Measurements from ENCODE around the gene LRP8. TPM values are rescaled to one million over a fixed set of nuclear protein-coding genes. Genes with fewer than 3 reads are reported as not detected.
A peak's percentile ranks its signal among the peaks of the same experiment; 100 is the strongest.

Gene LRP8
- polyA plus RNA-seq, 2 donors: 2.7 to 6.9 TPM

DNA sequence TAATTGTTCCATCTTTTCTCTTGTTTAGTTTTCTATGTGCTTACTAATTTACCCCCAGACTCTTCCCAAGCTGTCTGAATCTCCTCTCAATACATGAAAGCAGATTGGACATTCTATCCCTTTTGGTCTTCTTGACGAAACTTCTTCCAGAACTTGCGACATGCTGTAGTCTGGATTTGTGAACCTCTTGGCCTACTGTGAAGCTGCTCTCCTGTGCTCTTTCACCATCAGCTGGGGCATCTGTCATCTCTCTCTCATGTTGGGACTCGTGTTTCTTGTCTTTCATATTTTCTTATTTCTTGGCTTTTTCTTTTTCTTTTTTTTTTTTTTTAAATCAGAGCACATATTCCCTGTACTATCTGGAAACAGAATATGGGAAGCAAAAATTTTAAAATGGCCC, 124.4 kb downstream of the LRP8 start:
- no peak overlapping the region for H3K4me3 ChIP-seq (ENCODE audit: low read depth in 1 of 2, low read length in 2 of 2)
- H3K27ac ChIP-seq (ENCODE audit: low read depth in 2 of 2, low read length in 1 of 2): no peak overlapping the region
- WGBS, 2 donors: 88 to 94% methylated on average over 3 of the region's 3 CpGs
- H3K27me3 ChIP-seq (ENCODE audit: control insufficient read depth in 1 of 2, insufficient read depth in 2 of 2, low read length in 2 of 2): no peaks in the 10 kb centered on the region
- H3K9me3 ChIP-seq (ENCODE audit: control insufficient read depth in 2 of 2, insufficient read depth in 1 of 2, low read depth in 1 of 2, low read length in 1 of 2): peaks cover 0 to 8% of the 10 kb centered on the region in 2 donors
- peaks cover 6 to 11% of the 10 kb centered on the region in 2 donors for H3K36me3 ChIP-seq (ENCODE audit: control insufficient read depth in 2 of 2, insufficient read depth in 2 of 2, low read length in 1 of 2)
- H3K4me1 ChIP-seq (ENCODE audit: control insufficient read depth in 2 of 2, insufficient read depth in 2 of 2, low read length in 1 of 2): no peaks in the 10 kb centered on the region

GRCh38 chr1:53198241-53198651, 129.6 kb downstream of the LRP8 start:
- Histone ChIP-seq H3K36me3 (ENCODE audit: control insufficient read depth in 2 of 2, insufficient read depth in 2 of 2, low read length in 1 of 2) (peaks cover 4 to 6% of the 10 kb centered on the region in 2 donors), H3K27ac (ENCODE audit: low read depth in 2 of 2, low read length in 1 of 2) (peak overlapping the region; percentile 96 to 98), H3K27me3 (ENCODE audit: control insufficient read depth in 1 of 2, insufficient read depth in 2 of 2, low read length in 2 of 2) (no peaks in the 10 kb centered on the region), H3K4me3 (ENCODE audit: low read depth in 1 of 2, low read length in 2 of 2) (no peak overlapping the region), H3K9me3 (ENCODE audit: control insufficient read depth in 2 of 2, insufficient read depth in 1 of 2, low read depth in 1 of 2, low read length in 1 of 2) (no peaks in the 10 kb centered on the region), H3K4me1 (ENCODE audit: control insufficient read depth in 2 of 2, insufficient read depth in 2 of 2, low read length in 1 of 2) (peaks cover 0 to 4% of the 10 kb centered on the region in 2 donors)
- WGBS, 2 donors: 31 to 36% methylated on average over 4 of the region's 4 CpGs

DNA sequence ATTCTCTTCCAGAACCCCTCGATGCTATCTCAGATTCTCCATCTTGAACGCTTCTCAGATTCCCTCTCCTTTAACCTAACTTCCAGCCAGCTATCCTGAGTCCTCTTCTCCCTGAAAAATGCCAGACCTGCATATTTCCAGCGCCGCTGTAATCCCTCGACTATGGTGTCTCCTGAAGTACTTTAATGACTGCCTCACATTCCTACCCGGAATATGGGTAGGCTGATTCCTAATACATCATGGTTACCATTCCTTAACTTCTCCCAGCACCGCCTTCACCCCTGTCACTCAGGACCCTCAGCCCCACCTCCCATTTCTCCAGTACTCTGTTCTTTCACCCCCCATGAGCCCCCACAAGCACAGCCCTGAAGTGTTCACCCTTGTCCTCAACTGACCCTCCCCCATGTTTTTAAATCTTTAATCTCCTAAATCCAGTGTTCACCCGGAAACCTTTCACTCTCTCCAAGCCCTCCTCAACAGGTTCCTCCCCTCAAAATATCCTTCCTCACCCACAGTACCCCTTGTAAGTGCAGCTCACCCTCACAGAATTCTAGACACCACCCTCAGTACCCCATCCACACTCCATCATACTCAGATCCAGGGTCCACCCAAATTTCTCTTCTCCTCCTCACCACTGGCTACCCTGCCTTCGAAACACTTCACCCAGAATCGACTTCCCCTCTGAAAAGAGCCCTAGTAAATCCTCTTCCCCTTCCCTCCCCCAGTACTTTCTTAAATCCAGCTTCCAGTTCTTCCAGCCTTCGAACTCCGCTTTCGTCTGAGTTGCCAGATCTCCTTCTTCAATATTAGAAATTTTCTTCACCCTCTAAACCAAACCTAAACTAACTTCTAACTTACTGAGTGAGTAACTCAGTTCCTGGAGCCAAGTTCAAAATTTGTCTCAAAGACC, 130.3 kb downstream of the LRP8 start:
- Histone ChIP-seq H3K36me3 (ENCODE audit: control insufficient read depth in 2 of 2, insufficient read depth in 2 of 2, low read length in 1 of 2) (peaks cover 4 to 5% of the 10 kb centered on the region in 2 donors), H3K27ac (ENCODE audit: low read depth in 2 of 2, low read length in 1 of 2) (peak overlapping the region; percentile 96 to 98), H3K9me3 (ENCODE audit: control insufficient read depth in 2 of 2, insufficient read depth in 1 of 2, low read depth in 1 of 2, low read length in 1 of 2) (no peaks in the 10 kb centered on the region), H3K4me3 (ENCODE audit: low read depth in 1 of 2, low read length in 2 of 2) (peak overlapping the region; percentile 74 to 96), H3K27me3 (ENCODE audit: control insufficient read depth in 1 of 2, insufficient read depth in 2 of 2, low read length in 2 of 2) (no peaks in the 10 kb centered on the region), H3K4me1 (ENCODE audit: control insufficient read depth in 2 of 2, insufficient read depth in 2 of 2, low read length in 1 of 2) (peaks cover 0 to 4% of the 10 kb centered on the region in 2 donors)
- WGBS, 2 donors: 27 to 29% methylated on average over 13 of the region's 13 CpGs

- H3K36me3 ChIP-seq (ENCODE audit: control insufficient read depth in 2 of 2, insufficient read depth in 2 of 2, low read length in 1 of 2): no peaks in the 10 kb centered on the region
- peak within 1 kb of the TSS; percentile 74 to 96 for H3K4me3 ChIP-seq (ENCODE audit: low read depth in 1 of 2, low read length in 2 of 2)
- peak within 1 kb of the TSS; percentile 96 to 98 for H3K27ac ChIP-seq (ENCODE audit: low read depth in 2 of 2, low read length in 1 of 2)
- H3K27me3 ChIP-seq (ENCODE audit: control insufficient read depth in 1 of 2, insufficient read depth in 2 of 2, low read length in 2 of 2): no peaks in the 10 kb centered on the region
- no peaks in the 10 kb centered on the region for H3K9me3 ChIP-seq (ENCODE audit: control insufficient read depth in 2 of 2, insufficient read depth in 1 of 2, low read depth in 1 of 2, low read length in 1 of 2)
- H3K4me1 ChIP-seq (ENCODE audit: control insufficient read depth in 2 of 2, insufficient read depth in 2 of 2, low read length in 1 of 2): peaks cover 0 to 4% of the 10 kb centered on the region in 2 donors
- 1% methylated on average over 57 of the region's 57 CpGs for WGBS, 2 donors
Measured at GRCh38 chr1:53196485-53197290, 131.2 kb downstream of the LRP8 start, which contains the start of gene CPT2. Gene CPT2, plus strand, starts transcription at chr1:53196824. Its CDS starts 120 bp downstream, at chr1:53196944.

DNA sequence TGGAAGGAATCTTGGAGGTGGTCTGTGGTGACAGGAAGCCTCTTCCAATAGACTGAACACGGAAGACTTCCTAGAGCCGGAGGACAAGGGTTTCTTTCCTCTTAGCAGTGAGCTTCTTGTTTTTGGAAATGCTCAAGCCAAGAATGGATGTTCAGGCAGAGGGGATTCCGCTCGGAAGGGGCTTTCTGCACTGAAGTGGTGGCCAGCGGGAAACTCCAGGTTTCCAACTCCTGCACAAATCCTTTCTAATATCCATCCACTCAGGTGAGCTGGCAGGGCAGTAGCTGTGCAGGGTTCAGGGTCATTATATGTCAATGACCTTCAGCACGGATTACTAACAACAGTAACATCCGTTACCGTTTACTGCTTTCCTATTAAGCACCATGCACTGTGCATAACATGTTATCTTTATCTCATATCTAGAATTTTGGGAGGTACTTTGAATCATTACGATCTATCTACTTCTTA, 131.8 kb downstream of the LRP8 start:
- Histone ChIP-seq H3K9me3 (ENCODE audit: control insufficient read depth in 2 of 2, insufficient read depth in 1 of 2, low read depth in 1 of 2, low read length in 1 of 2) (no peaks in the 10 kb centered on the region), H3K4me1 (ENCODE audit: control insufficient read depth in 2 of 2, insufficient read depth in 2 of 2, low read length in 1 of 2) (peaks cover 0 to 4% of the 10 kb centered on the region in 2 donors), H3K27me3 (ENCODE audit: control insufficient read depth in 1 of 2, insufficient read depth in 2 of 2, low read length in 2 of 2) (no peaks in the 10 kb centered on the region), H3K4me3 (ENCODE audit: low read depth in 1 of 2, low read length in 2 of 2) (peak overlapping the region in 1 of 2 donors; percentile 96), H3K27ac (ENCODE audit: low read depth in 2 of 2, low read length in 1 of 2) (peak overlapping the region; percentile 40 to 76), H3K36me3 (ENCODE audit: control insufficient read depth in 2 of 2, insufficient read depth in 2 of 2, low read length in 1 of 2) (no peaks in the 10 kb centered on the region)
- 31 to 33% methylated on average over 9 of the region's 9 CpGs for WGBS, 2 donors

DNA sequence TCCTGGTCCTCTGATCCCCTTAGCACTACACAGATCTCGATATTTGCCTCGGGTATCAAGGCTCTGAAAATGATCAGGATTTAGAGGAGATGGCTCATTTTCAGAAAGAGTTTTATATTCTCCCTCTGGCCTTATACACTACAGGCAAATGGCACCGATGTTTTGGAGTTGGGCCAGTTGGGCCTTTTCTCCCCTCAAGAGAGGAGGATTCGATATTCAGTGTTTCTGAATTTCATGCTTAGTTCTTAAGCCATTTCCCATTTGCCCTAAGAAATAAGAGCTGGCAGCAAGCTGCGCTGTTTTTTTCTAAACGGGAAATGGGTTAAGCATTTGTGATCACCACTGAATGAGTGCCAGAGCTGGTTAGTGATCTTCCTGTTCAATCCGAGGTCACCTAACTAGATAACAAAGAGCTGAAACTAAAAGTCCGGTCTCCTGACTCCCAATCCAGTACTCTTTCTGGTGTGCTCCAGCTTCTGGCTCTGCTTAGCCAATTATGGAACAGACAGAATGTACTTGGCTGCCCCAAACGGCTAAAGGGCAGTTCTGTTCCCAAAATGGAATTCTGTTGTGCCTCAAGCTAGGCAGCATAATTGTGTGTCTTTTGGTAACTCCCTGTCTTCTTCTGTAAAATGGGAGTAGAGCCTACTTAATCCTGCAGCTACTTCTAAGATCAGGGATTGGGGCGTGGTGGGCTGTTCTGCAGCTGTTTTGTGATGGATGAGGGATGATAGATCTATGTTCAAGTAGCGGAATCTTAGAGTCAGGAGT, 132.4 kb downstream of the LRP8 start:
- H3K27me3 ChIP-seq (ENCODE audit: control insufficient read depth in 1 of 2, insufficient read depth in 2 of 2, low read length in 2 of 2): no peaks in the 10 kb centered on the region
- H3K36me3 ChIP-seq (ENCODE audit: control insufficient read depth in 2 of 2, insufficient read depth in 2 of 2, low read length in 1 of 2): no peaks in the 10 kb centered on the region
- no peak overlapping the region for H3K4me3 ChIP-seq (ENCODE audit: low read depth in 1 of 2, low read length in 2 of 2)
- 73 to 78% methylated on average over 11 of the region's 11 CpGs for WGBS, 2 donors
- peaks cover 0 to 4% of the 10 kb centered on the region in 2 donors for H3K4me1 ChIP-seq (ENCODE audit: control insufficient read depth in 2 of 2, insufficient read depth in 2 of 2, low read length in 1 of 2)
- peak overlapping the region; percentile 40 to 76 for H3K27ac ChIP-seq (ENCODE audit: low read depth in 2 of 2, low read length in 1 of 2)
- H3K9me3 ChIP-seq (ENCODE audit: control insufficient read depth in 2 of 2, insufficient read depth in 1 of 2, low read depth in 1 of 2, low read length in 1 of 2): no peaks in the 10 kb centered on the region

Other genes starting within 250 kb of the LRP8 start
- under 1 TPM; 0.05 to 0.10 TPM for gene SLC1A7, start 185.4 kb downstream of the LRP8 start, polyA plus RNA-seq
- gene CPT2, start 131.2 kb downstream of the LRP8 start, polyA plus RNA-seq: 10 to 100 TPM in 1 of 2 donors, 1 to 10 TPM in 1; 8.2 to 16.5 TPM
- 10 to 100 TPM; 42.7 to 44.0 TPM for gene CZIB, start 107.4 kb downstream of the LRP8 start, polyA plus RNA-seq
- gene MAGOH, start 89.6 kb downstream of the LRP8 start, polyA plus RNA-seq: 100 to 1,000 TPM in 1 of 2 donors, 10 to 100 TPM in 1; 77.0 to 117 TPM
- gene DMRTB1, start 131.3 kb upstream of the LRP8 start, polyA plus RNA-seq: not detected